Panc1 (cell line): ENCODE measurements around the gene IKBKG. TPM values are rescaled to one million over a fixed set of nuclear protein-coding genes. Genes with fewer than 3 reads are reported as not detected.
"Not testable (repeated sequence)": the region's sequence is repeated elsewhere in the genome, so short reads cannot be mapped to it uniquely, and the experiment has no call there.

ENCODE experiments used
- ATAC-seq: fragments of 200-7000 bp; cut with Tn5 transposase; 2 replicates; pipeline ENCODE4 v1.9.1; 2020; ENCODE audit warnings: mild to moderate bottlenecking, moderate library complexity
- Bru-seq: library from RNA; stranded (reverse); fragments of 400-500 nt; gene quantifications from one replicate; lab custom pipeline; 2021; lab: Mats Ljungman, UMichigan
- BruChase-seq, 2 experiments: library from RNA; stranded (reverse); fragments of 400-500 nt; gene quantifications; one replicate each; lab custom pipeline; 2021; lab: Mats Ljungman, UMichigan
- BruUV-seq: library from RNA; stranded (reverse); fragments of 400-500 nt; replicated peaks from 2 replicates; lab custom pipeline; 2021; lab: Mats Ljungman, UMichigan
- CTCF ChIA-PET: fragments of 300-600 bp; sonication (Branson Sonifier 250); formaldehyde crosslinking; loops from one replicate; lab custom pipeline; 2022; ENCODE audit warnings: antibody characterized with exemption; lab: Charles Lee
- POLR2A ChIA-PET: fragments of 300-600 bp; sonication (Branson Sonifier 250); formaldehyde crosslinking; loops from one replicate; lab custom pipeline; 2022; ENCODE audit warnings: antibody characterized with exemption; lab: Charles Lee
- DNase-seq: peaks from one replicate; pipeline ENCODE4 v3.0.0-alpha.2; 2010; ENCODE audit warnings: low read depth, low spot score
- H3K27ac ChIP-seq: 2 replicates; pipeline ENCODE4 v1.5.1; 2011; ENCODE audit warnings: mild to moderate bottlenecking, low read length, inconsistent platforms
- H3K27me3 ChIP-seq: fragments of 200-500 bp; sonication (Bioruptor generic); 2 replicates; pipeline ENCODE4 v1.6.0; 2014; ENCODE audit warnings: low read length, inconsistent platforms; ENCODE audit not compliant: control insufficient read depth, insufficient read depth
- H3K36me3 ChIP-seq: fragments of 200-500 bp; sonication (Bioruptor generic); 2 replicates; pipeline ENCODE4 v1.5.1; 2014; ENCODE audit warnings: inconsistent platforms, mild to moderate bottlenecking, low read length, moderate library complexity; ENCODE audit not compliant: control insufficient read depth, insufficient read depth
- H3K4me1 ChIP-seq: 2 replicates; pipeline ENCODE4 v1.5.1; 2011; ENCODE audit warnings: inconsistent platforms, mild to moderate bottlenecking, low read length, moderate library complexity; ENCODE audit not compliant: control insufficient read depth, insufficient read depth
- H3K4me3 ChIP-seq, 2 experiments: 2 replicates each; pipeline ENCODE4 v1.5.1; 2011 to 2012; ENCODE audit warnings: low read depth in 2 of 2, low read length in 2 of 2, mild to moderate bottlenecking in 2 of 2, inconsistent platforms in 1 of 2, moderate library complexity in 1 of 2
- H3K9me3 ChIP-seq: fragments of 200-500 bp; sonication (Bioruptor generic); 2 replicates; pipeline ENCODE4 v1.5.1; 2014; ENCODE audit warnings: low read depth, mild to moderate bottlenecking, inconsistent platforms, low read length, moderate library complexity; ENCODE audit not compliant: control insufficient read depth, insufficient read depth
- CTCF ChIP-seq: fragments of 450-650 bp; IDR thresholded peaks from 2 replicates; pipeline ENCODE4 v1.5.1; 2017; ENCODE audit warnings: mild to moderate bottlenecking
- POLR2AphosphoS5 ChIP-seq: IDR thresholded peaks from 2 replicates; pipeline ENCODE4 v1.6.1; 2012; ENCODE audit warnings: mild to moderate bottlenecking, low read depth, low read length, moderate library complexity
- SIN3A ChIP-seq: IDR thresholded peaks from 2 replicates; pipeline ENCODE4 v1.6.1; 2012; ENCODE audit warnings: low read depth, mild to moderate bottlenecking, low read length, moderate library complexity, borderline replicate concordance; ENCODE audit not compliant: insufficient read depth
- TCF7L2 ChIP-seq: IDR thresholded peaks from 2 replicates; pipeline ENCODE4 v1.6.1; 2011; ENCODE audit warnings: mild to moderate bottlenecking, low read depth, low read length, inconsistent platforms
- in situ Hi-C: cut with HindIII; loops from 2 replicates; pipeline ENCODE4 v1.10.0; 2016; ENCODE audit warnings: low sequenced_read_pairs, low pct_unique_long_range_greater_than_20kb
- intact Hi-C: fragments of 100-400 bp; cut with micrococcal nuclease; formaldehyde crosslinking; loops from one replicate; pipeline ENCODE4 v1.10.0; 2022; ENCODE audit not compliant: unreplicated experiment
- long read RNA-seq: library from polyadenylated mRNA; unstranded; transcript quantifications from one replicate; pipeline ENCODE4 v2.0.0, GENCODE V29; 2021; ENCODE audit not compliant: unreplicated experiment
- polyA plus RNA-seq: library from polyadenylated mRNA; unstranded; fragments of >200 nt; gene quantifications from one replicate; pipeline ENCODE4 v1.2.1, GENCODE V29; 2012; ENCODE audit warnings: missing spikeins; ENCODE audit not compliant: insufficient read length
- total RNA-seq: library from RNA; stranded (reverse); gene quantifications from one replicate; pipeline ENCODE4 v1.2.1, GENCODE V29; 2021; ENCODE audit not compliant: unreplicated experiment
- TF ChIP-seq, protein P1 (sequence below), 2 experiments: IDR thresholded peaks; 2 replicates each; pipeline ENCODE4 v1.6.1; 2011 to 2012; ENCODE audit warnings: low read depth in 2 of 2, control low read depth in 1 of 2, low read length in 1 of 2, mild to moderate bottlenecking in 1 of 2, moderate library complexity in 1 of 2; ENCODE audit not compliant: insufficient read depth in 1 of 2

IKBKG gene
- total RNA-seq (76.3 TPM), Bru-seq, nascent RNA (percentile 69 among the genes with signal in this experiment), BruChase-seq, experiment 1, labeled RNA remaining after a 2-hour chase (percentile 70 among the genes with signal in this experiment), BruChase-seq, experiment 2, labeled RNA remaining after a 6-hour chase (percentile 73 among the genes with signal in this experiment)
- polyA plus RNA-seq, result 104 TPM
- long read RNA-seq, transcript IKBKG-206 (10 exons, 2,299 nt), result major isoform, 84 of 133 reads
- long read RNA-seq, partial matches to known transcripts, result 17 of 133 reads
- long read RNA-seq, other reads (novel, unspliced or antisense), result 29 of 133 reads

DNA sequence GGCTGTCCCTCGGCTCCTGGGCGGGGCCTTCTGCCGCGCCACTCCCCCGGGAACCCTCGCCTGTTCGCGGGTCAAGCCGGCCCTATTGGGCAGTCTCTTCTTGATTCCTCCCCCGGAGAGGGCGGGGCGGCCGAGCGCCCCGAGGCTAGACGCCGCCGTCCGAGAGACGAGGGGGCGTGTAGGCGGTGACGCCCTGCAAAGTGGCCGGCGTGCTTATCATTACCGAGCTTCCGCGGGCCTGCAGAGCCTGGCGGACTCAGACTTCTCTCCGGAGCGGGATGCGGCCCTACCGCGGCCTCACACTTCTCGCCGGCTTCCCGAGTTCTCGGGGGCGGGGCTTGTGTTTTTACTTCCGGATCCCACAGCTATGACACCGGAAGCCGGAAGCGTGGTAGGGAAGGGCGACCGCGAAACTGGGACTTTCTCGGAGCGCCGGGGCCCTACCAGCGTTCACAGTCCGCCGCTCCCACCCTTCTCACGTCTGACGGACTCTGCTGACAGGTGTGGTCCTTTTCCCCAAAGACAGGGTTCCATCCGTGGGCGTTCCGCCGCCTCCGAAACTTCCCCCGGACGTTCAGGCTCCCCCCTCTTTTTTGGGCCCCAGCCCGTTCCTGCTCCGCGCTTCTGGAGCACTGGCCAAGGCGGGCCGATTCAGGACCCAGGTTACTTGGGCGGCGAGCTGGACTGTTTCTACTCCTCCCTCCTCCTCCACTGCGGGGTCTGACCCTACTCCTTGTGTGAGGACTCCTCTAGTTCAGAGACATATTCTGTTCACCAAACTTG is at the start of gene IKBKG:
TSS of gene IKBKG (plus strand) at position 376 of the 783 bp plus-strand sequence. CDS start 4,383 bp downstream, outside the sequence.
- peak; percentile 89 for ATAC-seq
- in situ Hi-C loops (no loop called here), intact Hi-C loops (no loop called here)
- ChIA-PET POLR2A (interaction anchor here (0.6 to 1.4 kb wide), 3 partner anchors 149 to 258 kb away, joined by 3 to 9 read pairs (median 5); partner anchors contain the start of genes MPP1 and RPL10), CTCF (no interaction called here)
- peaks cover 8% of the 10 kb centered on the region for H3K36me3 ChIP-seq
- peaks cover 45% of the 10 kb centered on the region for H3K4me1 ChIP-seq
- no peaks in the 10 kb centered on the region for H3K27me3 ChIP-seq
- no peaks in the 10 kb centered on the region for H3K9me3 ChIP-seq
- BruUV-seq, result no TSS peak
- peak within 1 kb of the TSS; percentile 99 for H3K27ac ChIP-seq
- TF ChIP-seq TCF7L2 (no peak), SIN3A (peak; percentile 92; the same call in 1 of the 2 replicates), POLR2AphosphoS5 (peak; percentile 76), CTCF (no peak)
- TF ChIP-seq, protein P1, sequence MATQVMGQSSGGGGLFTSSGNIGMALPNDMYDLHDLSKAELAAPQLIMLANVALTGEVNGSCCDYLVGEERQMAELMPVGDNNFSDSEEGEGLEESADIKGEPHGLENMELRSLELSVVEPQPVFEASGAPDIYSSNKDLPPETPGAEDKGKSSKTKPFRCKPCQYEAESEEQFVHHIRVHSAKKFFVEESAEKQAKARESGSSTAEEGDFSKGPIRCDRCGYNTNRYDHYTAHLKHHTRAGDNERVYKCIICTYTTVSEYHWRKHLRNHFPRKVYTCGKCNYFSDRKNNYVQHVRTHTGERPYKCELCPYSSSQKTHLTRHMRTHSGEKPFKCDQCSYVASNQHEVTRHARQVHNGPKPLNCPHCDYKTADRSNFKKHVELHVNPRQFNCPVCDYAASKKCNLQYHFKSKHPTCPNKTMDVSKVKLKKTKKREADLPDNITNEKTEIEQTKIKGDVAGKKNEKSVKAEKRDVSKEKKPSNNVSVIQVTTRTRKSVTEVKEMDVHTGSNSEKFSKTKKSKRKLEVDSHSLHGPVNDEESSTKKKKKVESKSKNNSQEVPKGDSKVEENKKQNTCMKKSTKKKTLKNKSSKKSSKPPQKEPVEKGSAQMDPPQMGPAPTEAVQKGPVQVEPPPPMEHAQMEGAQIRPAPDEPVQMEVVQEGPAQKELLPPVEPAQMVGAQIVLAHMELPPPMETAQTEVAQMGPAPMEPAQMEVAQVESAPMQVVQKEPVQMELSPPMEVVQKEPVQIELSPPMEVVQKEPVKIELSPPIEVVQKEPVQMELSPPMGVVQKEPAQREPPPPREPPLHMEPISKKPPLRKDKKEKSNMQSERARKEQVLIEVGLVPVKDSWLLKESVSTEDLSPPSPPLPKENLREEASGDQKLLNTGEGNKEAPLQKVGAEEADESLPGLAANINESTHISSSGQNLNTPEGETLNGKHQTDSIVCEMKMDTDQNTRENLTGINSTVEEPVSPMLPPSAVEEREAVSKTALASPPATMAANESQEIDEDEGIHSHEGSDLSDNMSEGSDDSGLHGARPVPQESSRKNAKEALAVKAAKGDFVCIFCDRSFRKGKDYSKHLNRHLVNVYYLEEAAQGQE (IDR thresholded peaks at IDR 0.05; ENCODE audit: insufficient read depth in 1 of 2, low read depth in 2 of 2, low read length in 1 of 2), result no peak
- peak within 1 kb of the TSS; percentile 77 to 98 for H3K4me3 ChIP-seq
- DNase-seq, result no peak

DNA sequence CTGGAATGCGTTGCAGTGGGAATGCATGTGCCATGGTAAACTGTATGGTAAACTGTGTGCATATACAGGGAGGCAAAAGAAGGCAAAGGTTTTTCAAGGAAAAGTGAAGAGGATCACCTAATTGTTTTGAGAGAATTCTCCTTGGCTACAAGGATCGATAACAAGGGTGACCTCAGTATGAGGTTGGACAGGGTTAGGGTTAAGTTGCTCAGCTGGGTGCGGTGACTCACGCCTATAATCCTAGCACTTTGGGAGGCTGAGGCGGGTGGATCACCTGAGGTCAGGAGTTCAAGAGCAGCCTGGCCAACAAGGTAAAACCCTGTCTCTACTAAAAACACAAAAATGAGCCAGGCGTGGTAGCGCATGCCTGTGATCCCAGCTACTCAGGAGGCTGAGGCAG is 46.0 kb upstream of the IKBKG start:
- H3K36me3 ChIP-seq, POLR2A ChIA-PET, in situ Hi-C loops, intact Hi-C loops, H3K27ac ChIP-seq, H3K9me3 ChIP-seq, H3K4me1 ChIP-seq, ATAC-seq, H3K4me3 ChIP-seq, BruUV-seq, H3K27me3 ChIP-seq, DNase-seq: not testable (repeated sequence)
- CTCF ChIA-PET, result interaction anchor here (0.5 kb wide), 1 partner anchor 130 kb away, joined by 8 read pairs; no protein-coding TSS in a partner anchor
